Measurements from ENCODE around the gene STT3A. TPM values are rescaled to one million over a fixed set of nuclear protein-coding genes. Genes with fewer than 3 reads are reported as not detected.

The STT3A gene
- total and polyA plus RNA-seq, 2 donors (not counting 3 experiments of a cell fraction or from before 2014, with no cell fraction given) = 236 to 362 TPM

DNA sequence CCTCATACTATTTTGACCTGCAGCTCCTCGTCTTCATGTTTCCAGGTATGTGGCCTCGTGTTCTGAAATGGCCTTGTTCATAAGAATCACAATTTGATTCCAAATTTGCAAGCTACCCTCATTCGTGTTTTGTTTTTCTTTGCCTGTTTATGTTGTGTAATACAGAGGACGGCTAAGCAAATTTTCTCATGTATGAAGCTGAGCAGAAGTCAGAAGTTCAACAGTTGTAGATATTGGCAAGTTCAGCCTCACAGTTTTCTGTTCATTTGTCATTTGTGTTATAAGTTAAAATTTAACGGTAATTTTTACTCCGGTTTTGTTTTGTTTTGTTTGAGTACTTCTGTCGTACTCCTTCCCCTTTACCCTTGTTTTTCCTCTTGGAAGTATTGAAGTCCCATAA is 16.9 kb downstream of the STT3A start:
- H3K9me3 ChIP-seq (replicated peaks; ENCODE audit: control insufficient read depth, insufficient read depth, low read length) = no peaks in the 10 kb centered on the region
- peaks cover 47 to 51% of the 10 kb centered on the region in 2 experiments for H3K36me3 ChIP-seq (ENCODE audit: control insufficient read depth in 2 of 2, extremely low read depth in 1 of 2, insufficient read depth in 2 of 2, low read length in 2 of 2)
- no peaks in the 10 kb centered on the region for H3K4me1 ChIP-seq (ENCODE audit: control insufficient read depth, extremely low read depth, insufficient read depth, low read length)
- H3K4me3 ChIP-seq (replicated peaks in 1 of 3; ENCODE audit: insufficient read depth in 1 of 3, low read depth in 1 of 3, low read length in 3 of 3) = no peak overlapping the region
- no peak for DNase-seq (ENCODE audit: low read depth, low spot score)
- H3K9ac ChIP-seq (replicated peaks; ENCODE audit: extremely low read depth, insufficient read depth, low read length) = no peak overlapping the region
- no peak overlapping the region for H2AFZ ChIP-seq (ENCODE audit: low read depth, low read length)
- intact Hi-C loops (cut with micrococcal nuclease) (no loop called here), dilution Hi-C loops (cut with MboI; ENCODE audit: extremely low pct_ligation_motif_present, low sequenced_read_pairs) (no loop called here)
- no peaks in the 10 kb centered on the region for H4K20me1 ChIP-seq (replicated peaks; ENCODE audit: control insufficient read depth, extremely low read depth, insufficient read depth, low read length)
- no peaks in the 10 kb centered on the region for H3K79me2 ChIP-seq (ENCODE audit: control insufficient read depth, insufficient read depth, low read length)
- TF ChIP-seq MYC (IDR thresholded peaks at IDR 0.05; ENCODE audit: low read depth, low read length) (no peak), JUN (IDR thresholded peaks at IDR 0.05; ENCODE audit: borderline replicate concordance, insufficient read depth, insufficient read length, low read depth) (no peak), POLR2A (IDR thresholded peaks at IDR 0.05; ENCODE audit: low read depth, low read length) (no peak), GATA2 (IDR thresholded peaks at IDR 0.05; ENCODE audit: insufficient read depth, insufficient read length, low read depth, low read length) (no peak), FOS (IDR thresholded peaks at IDR 0.05; ENCODE audit: borderline replicate concordance, insufficient read depth, low read length) (no peak), POLR2AphosphoS5 (IDR thresholded peaks at IDR 0.05; ENCODE audit: insufficient read depth, low read depth, low read length) (no peak), EZH2 (IDR thresholded peaks at IDR 0.05; ENCODE audit: borderline replicate concordance, low read depth, low read length, severe bottlenecking) (no peak)
- TF ChIP-seq, protein P1, sequence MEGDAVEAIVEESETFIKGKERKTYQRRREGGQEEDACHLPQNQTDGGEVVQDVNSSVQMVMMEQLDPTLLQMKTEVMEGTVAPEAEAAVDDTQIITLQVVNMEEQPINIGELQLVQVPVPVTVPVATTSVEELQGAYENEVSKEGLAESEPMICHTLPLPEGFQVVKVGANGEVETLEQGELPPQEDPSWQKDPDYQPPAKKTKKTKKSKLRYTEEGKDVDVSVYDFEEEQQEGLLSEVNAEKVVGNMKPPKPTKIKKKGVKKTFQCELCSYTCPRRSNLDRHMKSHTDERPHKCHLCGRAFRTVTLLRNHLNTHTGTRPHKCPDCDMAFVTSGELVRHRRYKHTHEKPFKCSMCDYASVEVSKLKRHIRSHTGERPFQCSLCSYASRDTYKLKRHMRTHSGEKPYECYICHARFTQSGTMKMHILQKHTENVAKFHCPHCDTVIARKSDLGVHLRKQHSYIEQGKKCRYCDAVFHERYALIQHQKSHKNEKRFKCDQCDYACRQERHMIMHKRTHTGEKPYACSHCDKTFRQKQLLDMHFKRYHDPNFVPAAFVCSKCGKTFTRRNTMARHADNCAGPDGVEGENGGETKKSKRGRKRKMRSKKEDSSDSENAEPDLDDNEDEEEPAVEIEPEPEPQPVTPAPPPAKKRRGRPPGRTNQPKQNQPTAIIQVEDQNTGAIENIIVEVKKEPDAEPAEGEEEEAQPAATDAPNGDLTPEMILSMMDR (IDR thresholded peaks at IDR 0.05; ENCODE audit: extremely low read depth in 1 of 2, insufficient read depth in 1 of 2, low read depth in 1 of 2, low read length in 2 of 2) = no peak
- TF ChIP-seq, protein P2, sequence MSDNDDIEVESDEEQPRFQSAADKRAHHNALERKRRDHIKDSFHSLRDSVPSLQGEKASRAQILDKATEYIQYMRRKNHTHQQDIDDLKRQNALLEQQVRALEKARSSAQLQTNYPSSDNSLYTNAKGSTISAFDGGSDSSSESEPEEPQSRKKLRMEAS (IDR thresholded peaks at IDR 0.05; ENCODE audit: insufficient read depth, insufficient read length) = no peak
- CTCF ChIA-PET = no interaction called here
- no peaks in the 10 kb centered on the region for H3K27me3 ChIP-seq (ENCODE audit: control insufficient read depth in 2 of 2, insufficient read depth in 2 of 2, low read length in 2 of 2)
- H3K27ac ChIP-seq (ENCODE audit: insufficient read depth, low read depth, low read length) = no peak overlapping the region
- no peak for FAIRE-seq
- BruUV-seq (replicated peaks) = no TSS peak
- no peak overlapping the region for H3K4me2 ChIP-seq (ENCODE audit: insufficient read depth, low read length)
- H3K9me1 ChIP-seq (replicated peaks; ENCODE audit: control insufficient read depth, extremely low read depth, insufficient read depth, low read length) = no peaks in the 10 kb centered on the region
- POLR2A ChIA-PET = no interaction called here

All from endothelial cell of umbilical vein (primary cell).